ENCODE measurements around the gene TFAP2C.

Gene TFAP2C

DNA sequence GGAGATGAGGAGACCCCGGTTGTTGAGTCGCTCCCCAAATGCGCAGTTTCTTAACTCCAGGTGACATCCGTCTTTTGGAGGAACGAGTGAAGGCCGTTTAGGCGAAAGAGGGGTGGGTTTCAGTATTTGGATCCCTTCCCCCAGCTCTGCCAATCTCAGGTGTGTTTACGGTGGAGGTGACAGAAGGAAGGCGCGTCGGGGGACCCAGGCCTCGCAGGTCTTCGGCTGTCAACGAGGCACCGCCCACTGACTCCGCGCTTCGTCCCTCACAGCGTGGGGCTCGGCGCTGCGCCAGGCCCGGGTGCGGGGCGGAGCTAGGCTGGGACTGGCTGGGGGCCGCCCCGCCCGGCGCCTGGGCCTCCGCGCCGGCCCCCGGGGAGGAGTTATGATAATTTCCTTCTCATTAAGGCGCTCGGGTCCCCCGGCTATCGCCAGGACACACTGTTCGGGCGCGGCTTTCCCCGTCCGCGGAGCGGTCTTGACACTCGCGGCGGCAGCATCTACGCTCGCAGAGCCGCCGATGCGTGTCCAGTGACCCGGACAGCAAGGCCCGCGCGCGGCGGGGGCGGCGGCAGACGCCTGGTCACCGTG, at the start of gene TFAP2C:
TSS of gene TFAP2C (plus strand) at position 434 of the 591 bp plus-strand sequence. CDS start 239 bp downstream, outside the sequence.
- DNase-seq = peak; percentile 74

DNA sequence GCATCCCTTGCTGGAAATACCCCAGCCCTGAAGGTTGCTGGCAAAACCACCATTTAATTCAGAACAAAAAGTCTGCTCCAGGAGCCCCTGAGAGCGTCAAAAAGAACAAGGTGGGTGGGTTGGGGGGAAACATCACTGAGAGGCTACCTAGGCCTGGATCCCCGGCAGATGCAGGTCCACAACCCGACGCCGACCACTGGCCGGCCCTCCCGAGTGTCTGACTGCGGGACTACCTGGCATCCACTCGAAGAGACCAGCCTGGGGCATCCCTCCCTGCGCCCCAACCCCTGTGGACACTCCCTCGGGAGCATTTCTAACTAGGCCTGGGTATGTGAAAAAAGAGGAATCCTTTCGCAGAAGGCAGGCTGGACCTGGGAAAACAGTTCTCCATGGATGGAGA, 48.9 kb upstream of the TFAP2C start:
- DNase-seq = no peak

DNA sequence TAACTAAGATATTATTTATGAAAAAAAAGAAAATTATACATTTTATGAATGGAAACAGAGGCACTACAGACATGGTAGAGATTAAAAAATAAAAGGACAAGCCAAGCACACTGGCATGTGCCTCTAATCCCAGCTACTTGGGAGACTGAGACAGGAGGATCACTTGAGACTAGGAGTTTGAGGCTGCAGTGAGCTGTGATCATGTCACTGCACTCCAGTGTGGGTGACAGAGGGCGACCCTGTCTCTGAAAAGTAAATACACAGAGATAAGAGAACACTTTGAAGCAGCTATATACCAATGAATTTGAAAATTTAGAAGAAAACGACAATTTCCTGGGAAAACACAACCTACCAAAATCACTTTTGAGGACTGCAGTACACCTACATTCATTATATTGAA, 47.4 kb upstream of the TFAP2C start:
- DNase-seq = no peak

DNA sequence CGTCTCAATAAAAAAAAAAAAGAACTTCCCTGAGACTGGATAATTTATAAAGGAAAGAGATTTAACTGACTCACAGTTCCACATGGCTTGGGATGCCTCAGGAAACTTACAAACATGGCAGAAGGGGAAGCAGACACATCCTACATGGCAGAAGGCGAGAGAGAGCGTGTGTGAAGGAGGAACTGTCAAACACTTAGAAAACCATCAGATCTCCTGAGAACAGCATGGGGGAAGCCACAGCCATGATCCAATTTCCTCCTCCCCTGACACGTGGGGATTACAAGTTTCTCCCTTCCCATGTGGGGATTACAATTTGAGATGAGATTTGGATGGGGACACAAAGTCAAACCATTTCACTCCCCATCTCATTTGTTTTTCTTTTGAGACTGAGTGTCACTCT, 46.6 kb upstream of the TFAP2C start:
- no peak for DNase-seq

DNA sequence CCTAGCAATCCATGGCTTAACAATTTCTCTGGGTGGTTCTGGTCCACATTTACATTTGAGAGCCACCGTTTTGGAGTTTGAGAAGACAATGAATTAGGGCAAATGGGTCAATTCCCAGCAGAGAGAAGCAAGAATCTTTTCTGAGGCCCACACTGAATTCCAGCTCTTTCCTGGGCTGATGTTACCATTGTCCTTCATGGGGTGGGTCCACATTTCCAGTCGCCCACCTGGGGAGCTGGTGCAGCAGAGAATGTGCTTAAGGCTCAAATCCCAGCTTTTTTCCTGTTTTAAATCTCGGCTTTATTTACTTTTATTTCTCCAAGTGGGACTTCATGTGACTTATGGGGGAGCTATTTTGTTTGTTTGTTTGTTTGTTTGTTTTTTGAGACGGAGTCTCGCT, 44.2 kb upstream of the TFAP2C start:
- no peak for DNase-seq

DNA sequence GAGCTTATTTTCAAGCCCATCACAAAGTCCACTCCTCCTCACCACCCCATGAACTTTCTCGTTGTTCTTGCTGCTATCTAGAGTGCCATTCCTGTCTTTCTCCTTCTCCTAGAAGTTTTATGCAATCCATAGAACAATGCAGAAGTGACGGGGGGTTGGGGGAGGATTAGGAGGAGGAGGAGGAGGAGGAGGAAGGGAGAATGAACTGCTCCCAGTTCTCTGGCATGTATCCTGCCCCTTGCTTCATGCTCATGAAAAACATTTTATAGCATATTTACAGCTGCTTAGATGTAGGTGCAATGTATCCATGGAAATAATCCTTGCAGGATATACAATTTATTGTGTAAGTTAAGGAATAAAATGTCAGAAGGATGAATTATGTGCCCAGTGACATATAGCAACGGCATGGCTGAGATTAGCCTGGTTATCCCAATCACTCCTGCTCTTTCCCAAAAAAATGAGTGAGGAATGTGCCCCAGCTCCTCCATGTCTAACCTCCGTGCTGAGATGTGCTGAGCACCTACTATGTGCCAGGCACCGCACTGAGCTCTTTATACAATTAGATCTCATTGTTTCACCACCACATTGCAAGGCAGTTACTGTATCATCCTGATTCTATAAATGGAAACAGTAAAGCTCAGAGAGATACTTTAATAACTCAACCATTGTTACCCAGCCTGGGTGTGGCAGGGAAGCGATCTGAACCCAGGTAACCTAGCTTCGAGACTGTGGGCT, 41.6 kb upstream of the TFAP2C start:
- no peak for DNase-seq

DNA sequence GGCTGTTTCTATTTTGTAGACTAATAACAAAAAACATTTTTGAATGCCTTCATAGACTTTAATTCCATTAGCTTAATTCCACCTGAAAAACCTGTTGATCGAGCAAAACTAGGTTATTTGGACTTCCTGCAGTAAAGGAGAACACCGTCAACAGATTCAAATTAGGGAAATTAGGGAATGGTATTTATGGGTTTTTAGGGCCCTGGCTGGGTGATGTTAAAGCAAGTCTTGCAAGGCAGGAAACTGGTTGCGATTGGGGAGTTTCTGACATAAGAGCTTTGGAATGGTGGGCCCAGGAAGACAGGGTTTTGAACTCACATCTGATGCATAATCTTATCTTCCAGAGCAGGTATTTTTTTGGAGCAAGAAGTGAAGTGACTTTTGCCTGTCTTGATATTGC, 40.1 kb upstream of the TFAP2C start:
- DNase-seq = peak; percentile 37

DNA sequence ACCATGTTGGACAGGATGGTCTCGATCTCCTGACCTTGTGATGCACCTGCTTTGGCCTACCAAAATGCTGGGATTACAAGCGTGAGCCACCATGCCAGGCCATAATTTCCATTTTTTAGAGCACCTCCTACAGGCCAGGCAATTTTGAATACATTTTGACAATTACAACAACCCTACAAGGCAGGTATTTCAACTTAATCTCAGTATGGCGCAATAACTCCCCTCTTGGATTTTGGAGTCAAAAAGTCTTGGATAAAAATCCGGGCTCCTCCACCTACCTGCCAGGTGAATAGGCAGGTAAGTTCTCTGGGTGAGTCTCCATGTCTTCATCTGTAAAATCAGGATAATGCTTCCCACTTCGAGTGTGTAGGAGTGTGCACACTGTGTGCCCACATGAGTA, 39.5 kb upstream of the TFAP2C start:
- DNase-seq = no peak

DNA sequence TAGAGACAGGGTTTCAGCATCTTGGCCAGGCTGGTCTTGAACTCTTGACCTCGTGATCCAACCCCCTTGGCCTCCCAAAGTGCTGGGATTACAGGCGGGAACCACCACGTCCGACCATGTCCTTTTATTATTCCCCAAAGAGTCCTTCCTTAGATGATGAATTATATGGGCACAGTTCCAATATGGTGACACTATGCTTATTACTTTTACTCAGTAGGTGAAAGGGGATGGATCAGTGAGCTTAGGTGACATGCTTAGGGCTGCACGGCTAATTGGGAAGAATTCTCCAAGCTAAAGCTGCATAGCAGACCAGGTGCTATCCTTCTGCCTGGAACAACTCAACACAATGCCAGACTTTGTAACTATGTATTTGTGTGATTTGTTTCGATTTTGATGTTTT, 38.2 kb upstream of the TFAP2C start:
- DNase-seq = no peak

DNA sequence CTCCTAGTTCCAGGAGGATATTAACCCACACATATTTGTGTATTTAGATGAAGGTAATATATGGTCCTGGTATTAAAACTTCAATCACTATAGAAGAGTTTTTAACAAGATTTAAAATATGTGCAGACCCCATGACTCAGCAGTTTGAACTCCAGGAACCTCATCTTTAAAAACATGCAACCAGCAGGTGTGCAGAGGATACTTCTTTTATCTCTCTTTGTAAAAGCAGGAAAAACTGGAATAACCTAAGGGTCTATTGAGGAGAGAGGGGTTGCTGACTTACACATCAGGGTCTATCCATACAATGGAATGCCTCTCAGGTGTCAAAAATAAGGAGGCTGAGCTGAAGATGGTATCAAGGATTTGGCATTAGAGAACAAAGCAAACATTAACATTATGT, 36.9 kb upstream of the TFAP2C start:
- DNase-seq = no peak

DNA sequence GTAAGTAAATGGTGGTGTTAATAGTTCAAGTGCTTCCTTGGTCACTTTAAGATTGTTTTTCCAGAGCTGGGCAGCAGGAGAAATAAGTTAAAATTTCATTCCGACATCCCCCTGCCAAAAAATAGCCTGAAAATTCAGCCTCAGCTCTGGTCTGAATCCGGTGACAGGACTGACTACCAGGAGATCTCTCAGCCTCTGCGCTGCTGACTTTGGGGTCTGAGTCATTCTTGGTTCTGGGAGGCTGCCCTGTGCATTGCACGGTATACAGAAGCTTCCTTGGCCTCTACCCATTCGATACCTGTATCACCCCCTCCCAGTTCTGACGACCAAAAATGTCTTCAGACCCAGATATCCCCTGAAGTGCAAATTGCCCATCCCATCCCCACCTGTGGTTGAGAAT, 36.3 kb upstream of the TFAP2C start:
- DNase-seq = no peak

DNA sequence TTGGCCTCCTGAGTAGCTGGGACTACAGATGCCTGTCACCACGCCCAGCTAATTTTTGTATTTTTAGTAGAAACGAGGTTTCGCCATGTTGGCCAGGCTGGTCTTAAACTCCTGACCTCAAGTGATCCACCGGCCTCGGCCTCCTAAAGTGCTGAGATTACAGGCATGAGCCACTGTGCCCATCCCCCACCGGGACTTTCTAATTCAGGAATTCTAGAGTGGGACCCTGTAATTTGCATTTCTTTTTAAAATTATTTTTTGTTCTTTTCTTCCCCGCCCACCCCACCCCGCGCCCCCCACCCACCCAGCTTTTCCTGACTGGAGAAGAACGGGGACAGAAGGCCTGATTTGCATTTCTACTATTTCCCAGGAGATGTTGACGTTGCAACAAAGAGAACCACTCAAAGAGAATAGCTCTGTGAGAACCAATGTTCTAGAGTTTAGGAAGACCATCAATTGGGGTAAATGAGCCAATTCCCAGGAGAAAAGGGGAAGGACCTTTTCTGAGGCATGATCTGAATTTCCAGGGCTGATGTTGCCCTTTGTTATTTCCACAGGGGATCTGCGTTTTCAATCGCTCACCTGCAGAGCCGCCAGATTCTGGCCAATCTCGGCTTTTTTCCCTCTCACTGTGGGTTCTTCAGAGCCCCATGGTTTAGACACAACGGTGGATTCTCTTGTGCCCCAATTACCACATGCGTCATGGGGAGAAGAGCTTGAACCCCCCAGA, 33.2 kb upstream of the TFAP2C start:
- no peak for DNase-seq

DNA sequence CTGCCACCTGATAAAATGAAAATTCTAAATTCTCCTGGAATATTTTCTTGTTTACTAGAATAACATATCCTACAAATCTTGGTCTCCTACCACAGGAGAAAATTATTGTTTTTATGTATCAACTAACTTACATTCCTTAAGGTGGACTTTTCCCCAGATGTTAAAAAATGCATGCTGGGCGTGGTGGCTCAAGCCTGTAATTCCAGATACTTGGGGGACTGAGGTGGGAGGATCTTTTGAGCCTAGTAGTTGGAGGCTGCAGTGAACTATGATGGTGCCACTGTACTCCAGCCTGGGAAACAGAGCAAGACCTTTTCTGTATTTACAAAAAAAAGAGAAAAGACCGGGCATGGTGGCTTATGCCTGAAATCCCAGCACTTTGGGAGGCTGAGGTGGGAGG, 27.9 kb upstream of the TFAP2C start:
- DNase-seq = no peak

DNA sequence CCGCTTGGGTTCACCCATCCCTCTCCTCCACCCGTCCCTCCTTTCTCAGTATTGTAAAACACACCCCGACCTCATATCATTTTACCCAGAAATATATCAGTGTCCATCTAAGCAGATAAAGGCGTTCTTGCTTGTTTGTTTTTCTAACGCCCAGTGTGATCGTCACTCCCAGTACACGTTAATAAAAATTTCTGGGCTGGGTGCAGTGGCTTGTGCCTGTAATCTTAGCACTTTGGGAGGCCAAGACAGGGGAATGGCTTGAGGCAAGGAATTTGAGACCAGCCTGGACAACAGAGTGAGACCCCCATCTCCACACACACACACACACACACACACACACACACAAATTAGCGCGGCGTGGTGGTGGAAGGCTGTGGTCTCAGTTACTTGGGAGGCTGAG, 24.4 kb upstream of the TFAP2C start:
- DNase-seq = no peak

DNA sequence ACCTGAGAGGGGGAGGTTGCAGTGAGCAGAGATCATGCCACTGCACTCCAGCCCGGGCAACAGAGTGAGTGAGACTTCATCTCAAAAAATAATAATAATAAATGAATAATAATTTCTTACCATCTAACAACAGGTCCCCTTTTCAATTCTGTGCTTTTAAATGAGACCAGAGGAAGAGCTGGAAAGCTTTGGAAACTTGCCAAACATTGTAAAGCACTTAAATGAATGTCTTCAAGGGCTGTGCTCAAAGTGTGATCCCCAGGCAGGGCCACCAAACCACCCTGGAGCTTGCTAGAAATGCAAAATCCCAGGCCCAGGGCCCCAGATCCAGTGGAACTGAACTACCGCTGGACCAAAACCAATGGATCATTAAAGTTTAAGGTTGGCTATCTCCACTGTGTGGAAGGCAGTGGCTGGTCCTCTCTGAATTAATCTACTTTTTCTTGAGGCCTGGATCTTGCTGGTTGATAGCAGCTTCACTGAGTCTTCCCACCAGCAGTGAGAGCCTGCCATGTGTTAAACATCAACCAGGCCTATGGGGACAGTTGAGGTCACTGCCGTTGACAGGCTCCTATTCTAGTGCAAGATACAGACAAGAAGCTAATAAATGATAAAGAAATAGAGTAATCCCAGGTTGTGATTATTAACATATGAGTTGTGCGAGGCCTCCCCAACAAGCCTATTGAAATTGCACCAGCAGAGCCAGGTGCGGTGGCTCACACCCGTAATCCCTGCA, 23.7 kb upstream of the TFAP2C start:
- no peak for DNase-seq

DNA sequence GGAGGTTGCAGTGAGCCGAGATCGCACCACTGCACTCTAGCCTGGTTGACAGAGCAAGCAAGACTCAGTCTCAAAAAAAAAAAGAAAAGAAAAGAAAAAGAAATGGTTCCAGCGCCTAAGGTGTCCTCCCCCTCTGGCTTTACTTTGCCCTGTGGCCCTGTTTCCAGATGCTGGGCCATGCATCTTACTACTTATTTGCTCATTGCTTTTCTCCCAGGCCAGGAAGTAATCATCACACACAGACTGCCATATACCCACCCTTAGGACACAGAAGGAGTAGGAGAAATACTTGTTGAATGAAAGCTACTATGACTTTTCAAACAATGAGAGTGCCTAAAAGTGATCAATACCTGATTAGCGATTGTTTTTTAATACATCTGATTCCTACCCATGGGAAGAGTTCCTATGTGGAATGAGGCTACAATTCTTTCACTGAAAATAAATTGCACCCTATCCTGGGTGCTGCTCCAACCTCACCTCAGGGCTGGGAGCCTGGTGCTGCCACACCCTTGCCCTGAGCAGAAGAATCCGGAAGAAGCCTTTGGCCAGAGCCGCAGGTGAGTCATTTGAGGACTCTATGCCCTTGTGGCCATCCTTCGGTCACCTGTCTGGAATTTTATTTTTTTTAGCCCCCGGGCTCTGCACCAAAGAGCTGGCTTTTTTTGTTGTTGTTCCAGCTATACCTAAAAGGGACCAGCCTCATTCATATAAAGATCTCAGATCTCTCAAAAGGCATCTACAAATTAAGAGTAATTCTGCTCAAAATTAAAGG, 22.7 kb upstream of the TFAP2C start:
- no peak for DNase-seq

DNA sequence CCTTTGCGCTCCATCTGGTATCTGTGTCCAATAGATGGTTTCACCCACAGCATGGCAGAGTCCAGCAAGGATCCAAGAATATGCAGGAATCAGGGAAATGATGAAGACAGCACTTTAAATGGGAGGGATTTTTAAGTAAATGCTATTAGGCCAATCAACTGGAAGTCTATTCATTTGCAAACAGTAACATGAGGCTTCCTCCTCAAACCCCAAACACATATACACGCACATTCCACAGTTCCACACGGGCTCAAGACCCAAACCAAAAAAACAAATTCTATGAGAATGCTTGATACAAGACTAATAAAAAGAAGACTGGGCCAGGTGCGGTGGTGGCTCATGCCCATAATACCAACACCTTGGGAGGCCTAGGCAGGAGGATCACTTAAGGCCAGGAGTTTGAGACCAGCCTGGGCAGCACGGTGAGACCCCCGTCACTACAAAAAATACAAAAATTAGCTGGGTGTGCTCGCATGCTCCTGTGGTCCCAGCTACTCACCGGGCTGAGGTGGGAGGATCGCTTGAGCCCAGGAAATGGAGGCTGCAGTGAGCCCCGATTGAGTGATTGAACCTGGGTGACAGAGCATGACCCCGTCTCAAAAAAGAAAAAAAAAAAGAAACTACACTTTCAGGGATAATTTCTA, 21.9 kb upstream of the TFAP2C start:
- DNase-seq = no peak

DNA sequence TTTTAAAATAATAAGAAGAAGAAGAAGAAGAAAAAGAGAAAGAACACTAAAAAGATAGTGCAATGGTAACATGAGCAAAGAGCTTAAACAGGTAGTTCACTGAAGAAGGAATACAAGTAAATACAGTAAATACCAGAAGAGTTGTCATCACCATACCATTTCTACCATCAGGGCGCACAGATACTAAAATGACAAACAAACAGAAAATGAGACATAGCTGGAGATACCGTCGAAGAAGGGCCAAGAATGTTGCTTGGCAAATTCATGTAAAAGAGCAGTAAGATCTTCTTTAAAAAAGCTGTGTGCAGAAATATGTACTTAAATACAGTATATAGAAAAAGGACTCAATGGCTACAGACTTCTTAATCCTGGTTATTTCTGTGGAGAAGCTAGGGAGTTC, 20.7 kb upstream of the TFAP2C start:
- DNase-seq = no peak

DNA sequence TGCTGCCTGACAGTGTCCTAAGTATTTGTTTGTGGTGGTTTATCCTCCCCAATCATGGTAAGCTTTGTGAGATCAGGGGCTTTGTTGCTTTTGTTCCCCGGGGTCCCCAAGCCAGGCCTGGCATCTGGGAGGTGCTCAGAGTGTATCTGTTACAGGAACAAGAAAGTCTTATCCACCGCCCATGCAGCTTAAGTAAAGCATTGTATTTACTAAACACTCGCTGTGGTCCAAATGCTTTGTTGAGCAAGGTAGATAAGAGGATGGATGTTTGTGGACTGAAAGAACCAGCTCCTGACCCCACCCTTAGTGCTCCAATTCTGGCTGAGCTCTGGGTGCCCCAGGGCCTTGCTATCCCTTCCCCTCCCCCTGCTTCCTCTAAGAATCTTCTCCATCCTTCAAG, 19.8 kb upstream of the TFAP2C start:
- no peak for DNase-seq

DNA sequence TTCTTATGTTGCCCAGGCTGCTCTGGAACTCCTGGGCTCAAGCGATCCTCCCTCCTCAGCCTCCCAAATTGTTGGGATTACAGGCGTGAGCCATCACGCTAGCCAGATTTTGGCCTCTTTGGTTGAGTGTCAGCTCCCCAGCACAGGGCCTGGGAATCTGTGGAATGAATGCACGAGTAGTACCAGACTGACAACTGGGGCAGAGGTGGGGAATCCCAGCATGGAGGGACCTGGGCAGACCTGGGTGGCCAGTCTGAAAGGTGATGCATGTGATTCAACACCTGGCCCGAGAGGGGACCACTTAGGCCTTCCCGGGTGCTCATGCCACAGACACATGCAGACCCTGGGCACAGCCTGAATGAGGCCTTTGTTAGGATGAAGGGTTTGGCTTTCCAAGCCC, 19.0 kb upstream of the TFAP2C start:
- no peak for DNase-seq

DNA sequence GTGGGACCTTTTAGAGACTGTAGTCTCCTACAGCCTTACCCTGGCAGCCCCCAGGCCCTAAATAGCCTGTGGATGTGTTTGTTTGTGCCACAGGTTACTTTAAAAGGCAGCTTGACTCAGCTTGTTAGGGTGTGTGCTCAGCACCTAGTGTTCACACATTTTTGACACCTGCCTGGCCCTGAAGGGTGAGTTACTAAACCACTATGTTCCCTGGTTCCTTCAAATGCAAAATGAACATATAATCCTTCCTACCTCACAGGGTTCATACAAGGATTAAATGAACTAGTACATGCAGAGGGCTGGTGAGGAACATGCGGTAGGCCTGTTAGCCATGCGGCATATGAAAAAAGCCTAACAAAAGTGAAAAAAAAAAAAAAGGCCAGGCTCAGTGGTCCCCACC, 14.9 kb upstream of the TFAP2C start:
- DNase-seq = no peak

DNA sequence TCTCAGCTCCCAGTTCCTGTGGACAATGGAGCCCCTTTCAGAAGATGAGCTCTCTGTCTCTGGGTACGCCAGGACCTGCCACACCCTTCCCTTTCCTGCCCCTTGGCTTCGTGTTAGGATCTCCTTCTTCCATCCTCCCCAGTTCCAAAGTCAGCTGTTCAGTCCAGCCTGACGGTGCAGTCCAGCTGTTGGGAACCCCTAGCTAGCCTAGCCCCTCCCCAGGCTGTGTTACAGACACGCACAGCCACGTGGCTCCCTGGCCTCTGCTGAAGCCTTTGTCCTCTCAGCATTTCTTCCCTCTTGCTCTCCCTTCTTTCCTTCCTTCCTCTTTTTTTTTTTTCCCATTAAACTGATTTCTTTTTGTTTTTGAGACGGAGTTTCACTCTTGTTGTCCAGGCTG, 12.4 kb upstream of the TFAP2C start:
- DNase-seq = no peak
